NCI-H446 (cell line): ENCODE measurements around the gene LANCL3.
"Not testable (repeated sequence)": the region's sequence is repeated elsewhere in the genome, so short reads cannot be mapped to it uniquely, and the experiment has no call there.

Source experiments
- DNase-seq, 2 experiments: peaks; one replicate each; lab custom pipeline; 2025; lab: John Stamatoyannopoulos, UW

LANCL3 gene

DNA sequence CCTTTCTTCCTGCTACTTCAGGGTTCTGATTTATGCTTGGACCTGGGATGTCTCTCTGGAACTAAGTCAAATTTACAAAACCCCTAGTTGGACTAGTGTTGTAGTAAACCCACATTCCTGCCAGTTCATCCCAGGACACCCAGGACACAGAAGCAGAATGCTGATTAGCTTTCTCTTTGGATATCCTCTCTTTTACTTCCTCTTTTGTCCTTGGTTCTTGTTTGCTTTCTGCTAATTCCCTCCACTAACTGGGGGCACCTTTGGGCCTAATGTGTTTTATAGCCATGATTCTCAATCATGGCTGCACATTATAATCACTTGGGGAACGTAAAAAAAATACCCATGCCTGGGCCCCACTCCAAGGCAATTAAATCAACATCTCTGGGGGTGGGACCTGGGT is 42.5 kb downstream of the LANCL3 start:
- DNase-seq: no peak

DNA sequence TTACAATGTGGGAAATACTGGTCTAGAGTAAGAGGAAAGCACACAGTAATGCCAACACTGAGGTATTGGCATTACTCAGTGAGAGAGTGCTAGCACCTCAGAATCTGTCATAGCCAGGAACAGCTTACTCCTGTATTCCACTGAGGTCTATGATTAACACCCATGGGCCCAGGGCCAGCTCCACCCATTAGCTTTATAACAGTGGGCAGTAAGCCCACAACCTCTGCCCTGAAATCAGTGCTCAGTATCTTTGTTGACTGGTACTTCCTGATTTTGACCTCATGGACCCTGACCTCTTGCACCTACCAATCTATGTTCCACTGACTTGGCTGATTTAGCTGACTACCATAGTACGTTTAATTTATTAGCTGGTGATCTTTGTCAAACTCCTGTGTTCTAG is 56.1 kb downstream of the LANCL3 start:
- DNase-seq: no peak

- DNase-seq: no peak
Observed at GRCh38 chrX:37638047-37638446, 66.6 kb downstream of the LANCL3 start.

- no peak for DNase-seq
Observed at GRCh38 chrX:37640142-37640541, 68.7 kb downstream of the LANCL3 start.

GRCh38 chrX:37641859-37642258 is 70.4 kb downstream of the LANCL3 start:
- no peak for DNase-seq

DNA sequence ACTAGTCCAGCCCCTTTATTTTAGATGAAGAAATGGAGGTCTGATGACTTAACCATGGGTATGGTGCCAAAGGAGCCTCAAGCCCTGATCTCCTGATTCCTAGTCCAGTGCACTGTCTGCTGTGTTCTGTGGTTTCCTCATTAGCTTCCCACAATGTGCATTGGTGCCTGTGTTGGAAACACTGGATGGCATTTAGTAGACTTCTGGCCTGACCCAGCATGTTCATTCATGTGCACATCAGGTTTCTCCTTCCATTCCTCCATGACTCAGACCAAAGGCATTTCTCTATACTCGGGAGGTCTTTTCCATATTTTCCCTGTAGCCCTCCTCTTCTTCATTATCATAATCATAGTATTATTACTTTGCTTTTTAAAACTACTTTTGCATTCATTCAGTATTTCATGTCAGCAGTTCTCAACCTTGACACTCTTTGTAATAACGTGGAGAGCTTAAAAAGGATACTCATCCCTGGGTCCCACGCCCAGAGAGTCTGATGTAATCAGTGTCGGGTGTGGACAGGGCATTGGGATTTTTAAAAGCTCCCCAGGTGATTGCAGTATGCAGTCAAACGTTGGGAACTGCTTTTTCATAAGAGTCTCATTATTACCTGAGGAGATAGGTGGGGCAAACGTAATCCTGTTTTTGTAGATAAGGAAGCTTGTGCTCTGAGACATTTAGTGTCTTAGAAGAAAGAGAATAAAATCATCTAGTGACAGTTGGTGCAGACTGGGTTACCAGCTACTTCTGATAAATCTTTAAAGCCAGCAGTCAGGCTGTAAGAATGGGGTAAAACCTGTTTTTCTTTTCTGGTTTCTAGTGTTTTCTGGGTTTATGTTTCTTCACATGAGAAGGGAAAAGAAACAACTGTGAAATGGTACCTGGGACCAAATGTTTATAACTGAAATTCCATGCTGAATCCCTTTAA is 73.2 kb downstream of the LANCL3 start:
- DNase-seq: no peak

DNA sequence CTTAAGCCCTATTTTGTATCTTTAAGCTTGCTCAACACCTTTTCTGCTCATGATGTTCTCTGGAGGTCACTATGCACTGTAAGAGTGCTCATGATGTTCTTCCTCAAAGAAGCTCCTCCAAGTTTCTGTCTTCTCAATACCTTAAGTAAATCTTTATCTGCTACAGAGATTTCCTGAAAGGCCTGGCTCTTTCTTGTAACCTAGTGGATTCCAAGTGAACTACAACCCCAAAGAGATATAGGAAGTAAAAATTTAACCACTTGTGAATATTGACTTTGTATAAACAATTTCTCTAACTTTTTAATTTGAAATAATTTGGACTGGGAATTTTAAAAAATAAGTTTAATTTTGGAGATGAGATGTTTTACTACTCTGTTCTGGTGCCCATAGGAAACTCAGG is 74.8 kb downstream of the LANCL3 start:
- DNase-seq: no peak

DNA sequence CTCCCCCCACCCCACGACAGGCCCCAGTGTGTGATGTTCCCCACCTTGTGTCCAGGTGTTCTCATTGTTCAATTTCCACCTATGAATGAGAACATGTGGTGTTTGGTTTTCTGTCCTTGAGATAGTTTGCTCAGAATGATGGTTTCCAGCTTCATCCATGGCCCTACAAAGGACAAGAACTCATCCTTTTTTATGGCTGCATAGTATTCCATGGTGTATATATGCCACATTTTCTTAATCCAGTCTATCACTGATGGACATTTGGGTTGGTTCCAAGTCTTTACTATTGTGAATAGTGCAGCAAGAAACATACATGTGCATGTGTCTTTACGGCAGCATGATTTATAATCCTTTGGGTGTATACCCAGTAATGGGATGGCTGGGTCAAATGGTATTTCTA is 79.4 kb downstream of the LANCL3 start:
- not testable (repeated sequence) for DNase-seq

DNA sequence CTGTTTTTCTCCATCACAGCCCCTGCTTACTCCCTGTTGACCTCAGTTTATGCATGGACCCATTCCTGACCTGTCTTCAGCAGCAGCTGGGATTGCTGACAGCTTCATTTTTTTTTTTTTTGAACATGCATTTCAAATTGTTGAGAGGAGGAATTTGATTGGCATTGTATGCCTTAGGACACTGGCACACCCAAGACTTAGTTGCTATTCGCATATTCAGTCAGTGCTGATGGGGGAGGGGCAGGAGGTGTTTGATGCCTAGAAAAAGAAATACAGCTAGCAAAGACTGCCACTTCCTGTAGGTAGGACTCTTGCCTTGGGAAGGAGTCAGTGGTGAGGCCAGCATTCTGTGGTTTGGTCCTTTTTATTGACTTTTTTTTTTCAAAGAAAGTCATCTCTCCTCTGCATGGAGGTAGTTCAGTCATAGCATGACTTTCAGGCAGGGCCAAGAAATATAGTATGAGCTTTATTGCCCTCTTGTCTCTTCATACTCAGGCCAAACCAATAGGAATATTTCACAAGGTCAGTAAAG is 80.5 kb downstream of the LANCL3 start:
- no peak for DNase-seq

DNA sequence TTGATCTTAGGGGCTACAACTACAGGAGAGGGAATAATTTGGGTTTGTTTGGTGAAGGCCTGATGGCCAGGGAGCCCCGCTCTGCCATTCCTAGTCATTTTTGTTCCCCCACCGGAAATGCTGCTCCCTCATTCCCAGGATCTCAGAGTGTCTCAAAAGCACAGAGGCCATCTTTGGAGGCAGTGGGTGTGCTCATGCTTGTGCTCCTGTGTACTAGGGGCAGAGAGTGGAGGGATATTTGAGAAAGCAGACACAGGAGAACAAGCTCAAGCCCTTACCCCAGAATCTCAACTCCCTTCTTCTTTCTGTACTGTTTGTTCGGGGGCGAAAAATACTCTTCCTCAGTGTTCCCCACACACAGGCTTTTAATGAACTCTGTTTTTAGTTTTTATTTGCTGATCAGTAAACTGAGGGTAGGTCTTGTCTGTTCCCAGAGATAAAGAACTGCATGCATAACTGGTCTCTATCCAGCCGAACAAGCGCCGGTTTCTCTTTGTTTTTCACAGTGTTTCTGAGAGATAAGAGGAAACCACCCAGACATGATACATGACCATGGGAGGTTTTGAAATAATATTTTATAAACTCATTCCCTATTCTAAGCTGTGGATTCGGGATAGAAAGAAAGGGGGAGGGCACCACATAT is 81.2 kb downstream of the LANCL3 start:
- DNase-seq: no peak

GRCh38 chrX:37653397-37654085 is 82.1 kb downstream of the LANCL3 start:
- no peak for DNase-seq

GRCh38 chrX:37658343-37659030 is 87.0 kb downstream of the LANCL3 start:
- DNase-seq: peak in 1 of 2 experiments; percentile 21

GRCh38 chrX:37659047-37659446 is 87.6 kb downstream of the LANCL3 start:
- DNase-seq: no peak

GRCh38 chrX:37662181-37662580 is 90.7 kb downstream of the LANCL3 start:
- no peak for DNase-seq

GRCh38 chrX:37666516-37666915 is 95.1 kb downstream of the LANCL3 start:
- no peak for DNase-seq

DNA sequence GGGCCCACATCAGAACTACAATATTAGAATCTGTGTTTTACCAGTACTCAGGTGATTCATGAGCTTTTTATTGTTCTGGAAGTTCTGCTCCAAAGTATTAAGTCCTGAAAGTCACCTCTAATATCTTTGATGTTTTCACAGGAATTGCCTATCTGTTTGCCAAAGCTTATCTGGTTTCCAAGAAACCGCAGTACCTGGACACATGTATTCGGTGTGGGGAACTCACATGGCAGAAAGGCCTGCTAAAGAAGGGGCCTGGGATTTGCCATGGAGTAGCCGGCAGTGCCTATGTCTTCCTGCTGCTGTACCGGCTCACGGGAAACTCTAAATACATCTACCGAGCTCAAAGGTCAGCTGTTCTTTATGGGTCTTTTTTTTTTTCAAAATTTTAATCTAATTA is 95.7 kb downstream of the LANCL3 start:
- no peak for DNase-seq

DNA sequence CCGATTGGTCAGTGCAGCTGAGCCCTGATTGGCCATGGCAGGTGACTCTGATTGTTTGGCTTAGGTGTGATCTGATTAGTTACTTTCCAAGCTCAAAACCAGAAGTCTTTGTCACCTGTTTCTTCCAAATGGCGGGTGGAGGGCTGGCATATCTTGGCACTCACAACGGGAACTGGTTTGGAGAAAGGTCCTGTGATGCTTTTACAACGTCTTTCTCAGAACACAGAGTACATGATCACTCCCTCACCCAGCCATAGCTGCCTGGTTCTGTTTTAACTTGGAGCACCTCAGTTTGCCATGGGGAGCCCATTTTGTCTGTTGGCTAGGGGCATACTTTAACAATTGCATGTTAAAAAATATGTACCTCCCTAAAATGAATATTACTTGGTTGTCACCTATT is 101.1 kb downstream of the LANCL3 start:
- DNase-seq: no peak

DNA sequence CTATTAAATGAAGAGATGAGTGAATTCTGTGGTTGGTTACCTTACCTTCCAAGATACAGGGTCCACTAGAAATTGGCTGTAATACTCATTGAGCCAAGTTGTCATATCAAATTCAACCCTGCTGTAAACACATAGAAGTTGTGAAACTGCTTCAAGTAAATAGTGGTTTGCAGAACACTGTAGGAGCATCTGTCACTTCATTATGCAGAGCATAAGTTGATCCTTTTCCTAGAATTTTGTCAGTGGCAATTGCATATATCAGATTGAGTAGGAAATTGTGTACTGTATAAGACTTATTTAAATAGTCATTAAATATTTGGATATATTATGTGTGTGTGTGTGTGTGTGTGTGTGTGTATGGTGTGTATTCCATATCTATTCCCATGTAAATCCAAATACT is 105.3 kb downstream of the LANCL3 start:
- no peak for DNase-seq

- no peak for DNase-seq
Observed at GRCh38 chrX:37677243-37677642, 105.8 kb downstream of the LANCL3 start.

DNA sequence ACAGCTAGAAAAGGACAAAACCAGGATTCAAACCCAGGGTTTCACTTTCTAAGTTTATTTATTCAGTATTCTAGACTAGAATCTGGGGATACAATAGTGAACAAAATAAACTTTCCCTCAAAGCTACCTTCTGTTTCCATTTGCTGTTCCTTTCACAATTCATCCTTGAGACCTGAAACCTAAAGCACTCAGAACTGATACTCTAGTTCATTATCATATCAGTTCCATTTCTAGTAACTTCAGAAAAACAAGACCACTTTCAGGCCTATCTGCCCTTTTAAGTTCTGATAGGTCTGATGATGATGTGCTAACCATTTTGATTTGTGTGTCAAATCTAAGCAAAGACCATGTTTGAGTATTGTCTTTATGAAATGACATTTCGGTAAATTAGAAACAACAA is 106.3 kb downstream of the LANCL3 start:
- no peak for DNase-seq

- no peak for DNase-seq
Observed at GRCh38 chrX:37678574-37678973, 107.1 kb downstream of the LANCL3 start.

DNA sequence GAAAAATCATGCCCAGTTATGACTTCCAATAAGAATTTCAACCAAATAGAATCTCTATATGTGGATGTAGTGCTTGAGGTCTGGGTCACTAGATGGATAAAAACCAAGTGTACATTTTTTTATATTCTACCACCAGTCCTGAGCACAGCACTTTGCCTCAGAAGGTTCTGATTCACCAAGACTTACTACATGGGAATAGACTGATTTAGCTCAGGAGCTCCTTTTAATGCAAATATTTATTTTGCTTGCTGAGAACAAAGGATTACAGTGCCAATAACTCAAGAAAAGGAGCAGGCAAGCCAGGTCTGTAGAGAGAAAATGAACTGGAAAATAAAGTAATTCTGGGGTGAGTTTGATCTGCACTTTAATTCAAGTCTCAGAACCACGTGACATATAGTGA is 107.8 kb downstream of the LANCL3 start:
- DNase-seq: no peak
